Measurements from ENCODE around the gene FAM219A.
"Not testable (repeated sequence)": the region's sequence is repeated elsewhere in the genome, so short reads cannot be mapped to it uniquely, and the experiment has no call there.

FAM219A gene

DNA sequence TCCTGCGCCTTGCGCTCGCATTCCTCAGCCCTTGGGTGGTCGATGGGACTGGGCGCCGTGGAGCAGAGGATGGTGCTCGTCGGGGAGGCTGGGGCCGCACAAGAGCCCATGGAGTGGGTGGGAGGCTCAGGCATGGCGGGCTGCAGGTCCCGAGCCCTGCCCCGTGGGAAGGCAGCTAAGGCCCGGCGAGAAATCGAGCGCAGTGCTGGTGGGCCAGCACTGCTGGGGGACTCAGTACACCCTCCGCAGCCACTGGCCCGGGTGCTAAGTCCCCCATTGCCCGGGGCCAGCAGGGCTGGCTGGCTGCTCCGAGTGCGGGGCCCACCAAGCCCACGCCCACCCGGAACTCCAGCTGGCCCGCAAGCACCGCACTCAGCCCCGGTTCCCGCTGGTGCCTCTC, 24.4 kb upstream of the FAM219A start:
- not testable (repeated sequence) for DNase-seq

GRCh38 chr9:34481620-34482019, 23.2 kb upstream of the FAM219A start:
- DNase-seq = not testable (repeated sequence)

DNA sequence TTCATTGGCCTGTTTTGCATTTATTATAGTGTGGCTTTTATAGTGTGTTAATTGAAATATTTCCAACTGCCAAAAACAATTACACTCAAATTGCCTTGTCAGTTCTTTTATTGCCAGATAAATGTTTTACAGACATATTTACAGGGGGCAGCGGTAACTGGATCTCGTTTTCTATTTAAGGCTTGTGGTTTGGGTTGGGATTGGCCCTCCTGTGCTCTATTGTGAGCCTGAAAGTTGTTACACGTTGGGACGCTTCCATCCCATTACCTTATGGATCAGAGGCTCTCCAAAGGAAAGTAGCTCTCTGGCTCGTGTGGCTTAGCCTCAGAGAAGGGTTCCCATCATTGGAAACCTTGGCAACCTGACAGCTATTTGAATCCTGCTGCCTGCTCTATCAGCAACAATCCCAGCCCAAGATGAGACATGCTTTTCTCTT, 21.1 kb upstream of the FAM219A start:
- no peak for DNase-seq

GRCh38 chr9:34477541-34477940, 19.2 kb upstream of the FAM219A start:
- DNase-seq = no peak

DNA sequence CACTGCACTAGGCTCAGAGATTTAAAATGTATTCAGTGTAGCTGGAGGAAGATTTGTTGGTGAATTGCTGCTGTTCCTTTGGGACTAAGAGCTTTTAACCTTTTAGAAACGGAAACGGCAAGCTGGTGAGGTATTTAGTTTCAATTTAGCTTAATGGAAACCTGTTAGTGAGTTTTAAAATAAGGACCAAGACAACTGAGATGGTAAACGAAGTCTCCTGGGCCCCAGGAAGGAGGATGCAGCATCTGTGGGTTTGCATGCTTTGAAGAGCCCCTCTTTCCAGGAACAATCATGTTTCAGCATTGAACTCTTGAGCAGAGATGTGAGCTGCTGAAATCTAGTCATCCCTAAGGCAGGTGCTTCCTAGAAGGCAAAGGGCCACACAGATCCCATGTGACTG, 16.7 kb upstream of the FAM219A start:
- DNase-seq = no peak

- no peak for DNase-seq
Measured at GRCh38 chr9:34465468-34465867, 7.1 kb upstream of the FAM219A start.

DNA sequence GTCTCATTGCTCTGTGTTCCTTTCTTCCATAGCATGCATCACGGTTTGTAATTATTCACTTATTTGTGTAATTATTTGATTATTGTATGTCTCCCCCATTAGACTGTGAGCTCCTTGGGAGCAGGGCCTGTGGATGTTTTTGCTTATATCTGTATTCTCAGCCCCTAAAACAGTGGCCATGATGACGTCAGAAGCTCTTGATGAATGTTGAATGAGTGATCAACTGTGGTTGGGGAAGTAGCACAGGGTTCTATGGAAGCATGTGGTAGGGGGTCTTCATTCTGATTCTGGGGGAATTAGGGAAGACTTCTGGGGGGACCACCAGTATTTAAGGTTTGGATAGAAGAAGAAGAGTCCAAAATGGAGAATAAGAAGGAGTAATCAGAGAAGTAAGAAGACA, 6.2 kb upstream of the FAM219A start:
- DNase-seq = no peak

DNA sequence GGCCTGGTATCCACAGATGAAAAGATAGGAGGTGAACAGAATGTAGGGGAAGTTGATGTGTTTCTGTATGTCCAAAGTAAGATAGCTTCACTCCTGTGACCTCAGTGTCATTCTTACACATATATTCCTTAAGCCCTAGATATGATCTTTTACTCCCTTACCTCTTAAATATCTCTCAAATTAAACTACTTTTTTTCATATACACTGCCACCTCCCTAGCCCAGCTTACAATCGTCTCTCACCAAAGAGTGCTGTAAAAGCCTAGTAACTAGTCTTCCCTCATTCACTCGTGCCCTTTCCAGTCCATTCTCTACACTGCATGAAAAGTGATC, 5.5 kb upstream of the FAM219A start:
- no peak for DNase-seq

GRCh38 chr9:34463098-34463900, 4.9 kb upstream of the FAM219A start:
- DNase-seq = peak; percentile 30

- DNase-seq = no peak
Measured at GRCh38 chr9:34459941-34460340, 1.6 kb upstream of the FAM219A start.

DNA sequence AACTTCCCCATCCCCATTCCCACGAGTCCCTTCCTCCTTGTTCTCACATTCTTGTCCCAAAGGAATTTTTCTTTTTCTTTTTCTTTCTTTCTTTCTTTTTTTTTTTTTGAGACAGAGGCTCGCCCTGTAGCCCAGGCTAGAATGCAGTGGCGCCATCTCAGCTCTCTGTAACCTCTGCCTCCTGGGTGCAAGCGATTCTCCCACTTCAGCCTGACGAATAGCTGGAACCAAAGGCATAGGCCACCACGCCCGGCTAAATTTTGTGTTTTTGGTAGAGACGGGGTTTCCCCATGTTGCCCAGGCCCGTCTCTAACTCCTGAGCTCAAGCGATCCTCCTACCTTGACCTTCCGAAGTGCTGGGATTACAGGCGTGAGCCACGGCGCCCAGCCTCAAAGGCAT, 986 bp upstream of the FAM219A start:
- no peak for DNase-seq

DNA sequence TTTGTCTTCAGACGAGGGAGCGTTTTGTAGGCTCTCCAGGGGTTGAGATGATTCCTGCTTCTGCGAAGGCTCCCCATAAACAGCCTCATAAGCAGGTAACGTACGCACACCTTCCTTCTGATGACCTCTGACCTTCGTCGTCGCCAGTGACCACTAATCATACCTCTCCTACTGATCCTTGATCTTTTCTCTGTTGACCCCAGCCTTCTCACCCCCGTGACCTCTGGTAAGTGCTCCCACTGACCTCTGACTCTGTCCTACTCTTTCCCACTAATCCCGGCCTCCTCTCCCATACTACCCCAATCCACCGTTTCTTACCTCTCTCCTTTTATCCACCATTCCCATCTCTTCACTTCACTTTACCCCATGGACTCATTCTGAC, 580 bp upstream of the FAM219A start:
- no peak for DNase-seq

- no peak for DNase-seq
Measured at GRCh38 chr9:34457266-34458012, 931 bp downstream of the FAM219A start.

DNA sequence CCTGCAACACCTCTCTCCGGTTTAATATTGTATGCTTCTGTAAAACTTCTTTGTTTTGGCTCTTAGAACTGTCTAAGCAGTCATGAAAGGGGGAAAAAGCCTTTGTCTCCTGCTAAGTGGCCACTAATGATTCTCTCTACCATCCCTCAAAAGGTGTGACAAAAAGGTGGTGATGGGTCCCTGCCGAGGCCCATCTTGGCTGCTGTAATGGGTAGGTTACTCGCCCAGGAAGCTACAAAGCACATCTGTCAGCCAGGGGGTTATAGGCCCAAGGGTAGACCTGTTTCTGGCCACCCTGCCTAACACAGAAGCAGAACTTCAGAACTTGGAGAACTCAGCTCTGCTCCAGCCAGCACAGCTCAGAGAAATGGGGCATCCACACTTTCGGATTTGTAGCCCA, 1.6 kb downstream of the FAM219A start:
- no peak for DNase-seq

DNA sequence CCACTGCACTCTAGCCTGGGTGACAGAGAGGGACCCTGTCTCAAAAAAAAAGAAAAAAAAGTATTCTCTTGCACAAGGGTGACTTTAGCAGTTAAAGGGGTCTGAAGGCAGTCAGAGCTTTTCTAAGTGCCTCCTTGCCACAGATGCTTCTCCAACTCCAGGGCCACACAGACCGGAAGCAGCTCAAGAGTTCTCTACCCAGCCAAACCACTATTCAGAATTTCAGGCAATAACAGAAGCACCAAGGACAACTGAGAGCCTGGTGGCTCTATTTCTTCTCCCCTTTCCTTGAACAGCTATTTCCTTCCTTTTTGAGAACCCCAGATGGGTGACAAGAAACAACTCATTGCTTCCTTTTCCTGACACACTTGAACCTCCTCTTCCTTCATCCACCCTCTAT, 2.2 kb downstream of the FAM219A start:
- no peak for DNase-seq

- DNase-seq = peak; percentile 46
Measured at GRCh38 chr9:34454571-34455065, 3.8 kb downstream of the FAM219A start.

- no peak for DNase-seq
Measured at GRCh38 chr9:34452568-34452967, 5.8 kb downstream of the FAM219A start.

DNA sequence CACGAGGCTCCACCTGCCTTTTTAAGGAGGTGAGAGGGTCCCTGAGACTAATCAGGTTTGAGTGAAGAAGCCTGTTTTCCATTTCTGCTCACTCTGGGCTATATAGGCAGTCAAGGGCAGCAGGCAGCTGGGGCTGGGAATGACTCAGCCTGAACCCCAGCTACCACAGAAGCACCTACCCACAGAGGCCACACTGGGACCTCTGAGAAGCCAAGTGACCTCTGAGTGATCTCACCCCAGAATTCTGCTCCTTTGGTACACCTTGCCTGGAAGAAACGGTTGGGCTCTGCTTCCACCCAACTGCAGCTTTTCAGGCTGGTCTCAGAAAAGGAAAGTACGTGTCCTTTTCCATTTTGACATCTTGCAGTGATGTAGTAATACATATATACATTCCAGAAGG, 6.8 kb downstream of the FAM219A start:
- no peak for DNase-seq

- no peak for DNase-seq
Measured at GRCh38 chr9:34451135-34451534, 7.2 kb downstream of the FAM219A start.

DNA sequence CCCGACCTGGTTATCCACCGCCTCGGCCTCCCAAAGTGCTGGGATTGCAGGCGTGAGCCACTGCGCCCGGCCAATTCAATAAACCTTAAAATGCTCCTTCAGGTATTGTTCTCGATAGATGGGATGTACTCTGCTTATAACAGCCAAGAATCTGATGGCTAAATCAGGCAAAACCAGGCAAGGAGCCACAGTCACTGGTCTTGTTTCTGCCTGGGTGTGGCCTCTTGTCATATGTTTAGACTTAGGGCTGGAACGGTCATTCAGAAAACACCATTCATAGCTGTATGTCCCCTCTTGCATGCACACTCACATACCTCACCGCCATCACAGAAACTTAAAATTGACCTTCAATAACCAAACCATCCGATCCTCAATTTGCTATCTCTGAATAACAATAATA, 7.7 kb downstream of the FAM219A start:
- DNase-seq = no peak

- DNase-seq = no peak
Measured at GRCh38 chr9:34446951-34447350, 11.4 kb downstream of the FAM219A start.

DNA sequence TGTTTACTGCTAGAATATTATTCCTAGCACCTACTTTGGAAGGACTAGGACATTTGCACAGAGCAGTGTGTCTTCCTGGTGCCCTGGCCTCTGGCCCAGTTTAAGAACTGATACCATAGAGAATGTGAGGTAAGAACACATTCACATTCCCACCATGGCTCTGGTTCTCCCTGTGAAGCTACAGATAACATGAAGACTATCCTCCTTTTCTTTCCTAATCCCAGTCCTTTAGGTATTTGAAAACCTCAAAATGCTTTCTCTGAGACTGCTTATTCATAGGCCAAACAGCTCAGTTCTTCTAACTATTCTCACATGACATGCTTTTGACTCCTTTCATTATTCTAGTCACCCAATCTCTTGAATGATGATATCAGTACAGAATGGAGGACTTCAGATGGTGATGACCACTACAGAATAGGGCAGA, 11.9 kb downstream of the FAM219A start:
- DNase-seq = no peak

DNA sequence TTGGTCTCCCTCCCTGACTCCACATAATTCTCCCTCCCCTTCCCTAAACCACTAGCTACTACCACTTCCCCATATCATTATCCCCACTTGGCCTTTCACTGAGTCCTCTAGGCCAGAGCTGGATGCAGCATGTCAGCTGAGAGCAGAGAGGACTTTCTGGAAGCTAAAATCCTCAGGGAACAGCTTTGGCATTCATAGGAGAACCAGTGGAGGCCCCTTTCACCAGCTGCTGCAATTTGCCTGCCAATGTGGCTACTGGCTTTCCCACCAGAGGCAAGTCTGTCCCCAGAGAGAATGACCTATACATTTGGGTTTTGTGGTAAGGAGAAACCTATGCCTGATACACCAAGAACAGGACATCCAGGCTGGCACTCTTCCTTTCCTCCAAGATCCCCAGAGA, 14.4 kb downstream of the FAM219A start:
- DNase-seq = no peak

DNA sequence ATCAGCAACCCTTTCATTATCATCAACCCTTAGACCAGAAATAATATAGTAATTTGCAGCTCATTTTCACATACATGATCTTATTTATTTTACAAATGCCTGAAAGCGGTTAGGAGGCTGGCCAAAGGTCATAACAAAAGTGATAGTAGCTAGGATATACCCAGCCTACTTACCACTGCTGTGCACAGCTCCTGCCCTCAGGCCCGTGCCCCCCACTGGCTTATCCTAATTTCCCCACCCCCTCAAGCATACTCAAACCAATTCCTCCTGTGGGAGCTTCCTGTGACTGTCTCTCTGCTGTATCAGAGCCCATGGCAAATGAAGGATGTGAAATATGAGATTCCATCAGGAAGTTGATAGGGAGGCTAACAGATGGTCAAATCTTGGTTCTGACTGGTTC, 14.8 kb downstream of the FAM219A start:
- no peak for DNase-seq
